HCT116 (cell line): Measurements from ENCODE around the gene SLC6A18.

ENCODE experiments used
- CEBPB ChIP-seq: IDR thresholded peaks from 2 replicates; pipeline ENCODE4 v1.6.1; 2012; ENCODE audit warnings: low read depth
- EZH2 ChIP-seq: fragments of 200-600 bp; sonication (generic); IDR thresholded peaks from 2 replicates; pipeline ENCODE4 v1.6.1; 2017; ENCODE audit warnings: antibody characterized with exemption, mixed run types
- FOSL1 ChIP-seq: IDR thresholded peaks from 2 replicates; pipeline ENCODE4 v1.6.1; 2012; ENCODE audit warnings: low read depth
- JUND ChIP-seq: IDR thresholded peaks from 2 replicates; pipeline ENCODE4 v1.6.1; 2012
- POLR2A ChIP-seq: IDR thresholded peaks from 2 replicates; pipeline ENCODE4 v1.7.0; 2011; ENCODE audit warnings: borderline replicate concordance; ENCODE audit not compliant: insufficient read depth, insufficient read length; ENCODE audit errors: extremely low read depth
- POLR2AphosphoS5 ChIP-seq: IDR thresholded peaks from 2 replicates; pipeline ENCODE4 v1.6.1; 2011; ENCODE audit warnings: mild to moderate bottlenecking, low read depth, low read length, moderate library complexity
- SIN3A ChIP-seq: IDR thresholded peaks from 2 replicates; pipeline ENCODE4 v1.6.1; 2012; ENCODE audit warnings: low read depth
- YY1 ChIP-seq: IDR thresholded peaks from 2 replicates; pipeline ENCODE4 v1.6.1; 2011; ENCODE audit warnings: low read length, low read depth, moderate library complexity, mild to moderate bottlenecking; ENCODE audit not compliant: insufficient replicate concordance; ENCODE audit errors: extremely low read depth
- ZFX ChIP-seq: fragments of 450-650 bp; IDR thresholded peaks from 2 replicates; pipeline ENCODE4 v1.6.1; 2017
- ZNF274 ChIP-seq: fragments of 200-500 bp; sonication (Bioruptor generic); IDR thresholded peaks from 2 replicates; pipeline ENCODE4 v1.6.1; 2014; ENCODE audit warnings: mild to moderate bottlenecking, low read depth, low read length, inconsistent platforms
- TF ChIP-seq, protein P1 (sequence below): IDR thresholded peaks from 2 replicates; pipeline ENCODE4 v1.6.1; 2012
- TF ChIP-seq, protein P2 (sequence below), 3 experiments: fragments of 200-600 bp in 1 of 3; sonication (generic) in 1 of 3; IDR thresholded peaks in 2 of 3; conservative IDR thresholded peaks in 1 of 3; 2 replicates each; pipeline ENCODE4 v1.5.1; 2012 to 2017; ENCODE audit warnings: low read depth in 2 of 3, low read length in 2 of 3, antibody characterized with exemption in 1 of 3, borderline replicate concordance in 1 of 3, control low read depth in 1 of 3, mild to moderate bottlenecking in 1 of 3, mixed read lengths in 1 of 3, mixed run types in 1 of 3, moderate library complexity in 1 of 3; ENCODE audit not compliant: insufficient read depth in 1 of 3
- TF ChIP-seq, protein P3 (sequence below): IDR thresholded peaks from 2 replicates; pipeline ENCODE4 v1.6.1; 2012; ENCODE audit warnings: low read depth
- TF ChIP-seq, protein P4 (sequence below): IDR thresholded peaks from 2 replicates; pipeline ENCODE4 v1.6.1; 2011; ENCODE audit warnings: mild to moderate bottlenecking, low read length, moderate library complexity; ENCODE audit not compliant: insufficient replicate concordance; ENCODE audit errors: extremely low read depth

DNA sequence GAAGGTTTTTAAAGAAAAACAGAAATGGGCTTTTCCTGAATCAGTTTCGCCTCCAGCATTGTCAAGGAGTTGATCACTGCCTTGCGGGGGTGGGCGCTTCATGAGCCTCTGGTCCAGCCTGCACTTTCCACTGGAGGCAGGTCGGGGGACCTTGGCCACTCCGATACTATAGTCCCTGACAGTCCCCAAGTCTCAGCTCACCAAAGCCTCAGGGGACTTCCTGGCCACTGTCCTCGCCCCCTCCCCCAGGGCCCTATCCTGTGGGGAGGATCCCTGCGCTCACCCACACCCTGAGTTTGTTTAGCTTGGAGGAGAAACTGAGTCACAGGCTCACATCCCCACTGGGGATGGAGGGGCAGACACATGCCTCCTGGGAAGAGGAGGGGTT is 22.4 kb upstream of the SLC6A18 start:
- TF ChIP-seq, protein P1, sequence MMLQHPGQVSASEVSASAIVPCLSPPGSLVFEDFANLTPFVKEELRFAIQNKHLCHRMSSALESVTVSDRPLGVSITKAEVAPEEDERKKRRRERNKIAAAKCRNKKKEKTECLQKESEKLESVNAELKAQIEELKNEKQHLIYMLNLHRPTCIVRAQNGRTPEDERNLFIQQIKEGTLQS, result no peak
- TF ChIP-seq EZH2, result no peak
- TF ChIP-seq, protein P2, sequence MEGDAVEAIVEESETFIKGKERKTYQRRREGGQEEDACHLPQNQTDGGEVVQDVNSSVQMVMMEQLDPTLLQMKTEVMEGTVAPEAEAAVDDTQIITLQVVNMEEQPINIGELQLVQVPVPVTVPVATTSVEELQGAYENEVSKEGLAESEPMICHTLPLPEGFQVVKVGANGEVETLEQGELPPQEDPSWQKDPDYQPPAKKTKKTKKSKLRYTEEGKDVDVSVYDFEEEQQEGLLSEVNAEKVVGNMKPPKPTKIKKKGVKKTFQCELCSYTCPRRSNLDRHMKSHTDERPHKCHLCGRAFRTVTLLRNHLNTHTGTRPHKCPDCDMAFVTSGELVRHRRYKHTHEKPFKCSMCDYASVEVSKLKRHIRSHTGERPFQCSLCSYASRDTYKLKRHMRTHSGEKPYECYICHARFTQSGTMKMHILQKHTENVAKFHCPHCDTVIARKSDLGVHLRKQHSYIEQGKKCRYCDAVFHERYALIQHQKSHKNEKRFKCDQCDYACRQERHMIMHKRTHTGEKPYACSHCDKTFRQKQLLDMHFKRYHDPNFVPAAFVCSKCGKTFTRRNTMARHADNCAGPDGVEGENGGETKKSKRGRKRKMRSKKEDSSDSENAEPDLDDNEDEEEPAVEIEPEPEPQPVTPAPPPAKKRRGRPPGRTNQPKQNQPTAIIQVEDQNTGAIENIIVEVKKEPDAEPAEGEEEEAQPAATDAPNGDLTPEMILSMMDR (IDR thresholded peaks at IDR 0.05 in 2 of 3, conservative IDR thresholded peaks at IDR 0.05 in 1 of 3; ENCODE audit: borderline replicate concordance in 1 of 3, insufficient read depth in 1 of 3, low read depth in 2 of 3, low read length in 2 of 3), result no peak
- no peak for TF ChIP-seq CEBPB
- no peak for TF ChIP-seq POLR2A
- TF ChIP-seq, protein P3, sequence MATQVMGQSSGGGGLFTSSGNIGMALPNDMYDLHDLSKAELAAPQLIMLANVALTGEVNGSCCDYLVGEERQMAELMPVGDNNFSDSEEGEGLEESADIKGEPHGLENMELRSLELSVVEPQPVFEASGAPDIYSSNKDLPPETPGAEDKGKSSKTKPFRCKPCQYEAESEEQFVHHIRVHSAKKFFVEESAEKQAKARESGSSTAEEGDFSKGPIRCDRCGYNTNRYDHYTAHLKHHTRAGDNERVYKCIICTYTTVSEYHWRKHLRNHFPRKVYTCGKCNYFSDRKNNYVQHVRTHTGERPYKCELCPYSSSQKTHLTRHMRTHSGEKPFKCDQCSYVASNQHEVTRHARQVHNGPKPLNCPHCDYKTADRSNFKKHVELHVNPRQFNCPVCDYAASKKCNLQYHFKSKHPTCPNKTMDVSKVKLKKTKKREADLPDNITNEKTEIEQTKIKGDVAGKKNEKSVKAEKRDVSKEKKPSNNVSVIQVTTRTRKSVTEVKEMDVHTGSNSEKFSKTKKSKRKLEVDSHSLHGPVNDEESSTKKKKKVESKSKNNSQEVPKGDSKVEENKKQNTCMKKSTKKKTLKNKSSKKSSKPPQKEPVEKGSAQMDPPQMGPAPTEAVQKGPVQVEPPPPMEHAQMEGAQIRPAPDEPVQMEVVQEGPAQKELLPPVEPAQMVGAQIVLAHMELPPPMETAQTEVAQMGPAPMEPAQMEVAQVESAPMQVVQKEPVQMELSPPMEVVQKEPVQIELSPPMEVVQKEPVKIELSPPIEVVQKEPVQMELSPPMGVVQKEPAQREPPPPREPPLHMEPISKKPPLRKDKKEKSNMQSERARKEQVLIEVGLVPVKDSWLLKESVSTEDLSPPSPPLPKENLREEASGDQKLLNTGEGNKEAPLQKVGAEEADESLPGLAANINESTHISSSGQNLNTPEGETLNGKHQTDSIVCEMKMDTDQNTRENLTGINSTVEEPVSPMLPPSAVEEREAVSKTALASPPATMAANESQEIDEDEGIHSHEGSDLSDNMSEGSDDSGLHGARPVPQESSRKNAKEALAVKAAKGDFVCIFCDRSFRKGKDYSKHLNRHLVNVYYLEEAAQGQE, result no peak
- no peak for TF ChIP-seq JUND
- TF ChIP-seq, protein P4, sequence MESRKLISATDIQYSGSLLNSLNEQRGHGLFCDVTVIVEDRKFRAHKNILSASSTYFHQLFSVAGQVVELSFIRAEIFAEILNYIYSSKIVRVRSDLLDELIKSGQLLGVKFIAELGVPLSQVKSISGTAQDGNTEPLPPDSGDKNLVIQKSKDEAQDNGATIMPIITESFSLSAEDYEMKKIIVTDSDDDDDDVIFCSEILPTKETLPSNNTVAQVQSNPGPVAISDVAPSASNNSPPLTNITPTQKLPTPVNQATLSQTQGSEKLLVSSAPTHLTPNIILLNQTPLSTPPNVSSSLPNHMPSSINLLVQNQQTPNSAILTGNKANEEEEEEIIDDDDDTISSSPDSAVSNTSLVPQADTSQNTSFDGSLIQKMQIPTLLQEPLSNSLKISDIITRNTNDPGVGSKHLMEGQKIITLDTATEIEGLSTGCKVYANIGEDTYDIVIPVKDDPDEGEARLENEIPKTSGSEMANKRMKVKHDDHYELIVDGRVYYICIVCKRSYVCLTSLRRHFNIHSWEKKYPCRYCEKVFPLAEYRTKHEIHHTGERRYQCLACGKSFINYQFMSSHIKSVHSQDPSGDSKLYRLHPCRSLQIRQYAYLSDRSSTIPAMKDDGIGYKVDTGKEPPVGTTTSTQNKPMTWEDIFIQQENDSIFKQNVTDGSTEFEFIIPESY, result no peak
- TF ChIP-seq FOSL1, result no peak
- no peak for TF ChIP-seq SIN3A
- no peak for TF ChIP-seq POLR2AphosphoS5
- TF ChIP-seq YY1, result no peak
- TF ChIP-seq ZNF274, result no peak
- no peak for TF ChIP-seq ZFX
